ENCODE measurements around the gene ATP13A3.
"Not testable (repeated sequence)": the region's sequence is repeated elsewhere in the genome, so short reads cannot be mapped to it uniquely, and the experiment has no call there.

The ATP13A3 gene

DNA sequence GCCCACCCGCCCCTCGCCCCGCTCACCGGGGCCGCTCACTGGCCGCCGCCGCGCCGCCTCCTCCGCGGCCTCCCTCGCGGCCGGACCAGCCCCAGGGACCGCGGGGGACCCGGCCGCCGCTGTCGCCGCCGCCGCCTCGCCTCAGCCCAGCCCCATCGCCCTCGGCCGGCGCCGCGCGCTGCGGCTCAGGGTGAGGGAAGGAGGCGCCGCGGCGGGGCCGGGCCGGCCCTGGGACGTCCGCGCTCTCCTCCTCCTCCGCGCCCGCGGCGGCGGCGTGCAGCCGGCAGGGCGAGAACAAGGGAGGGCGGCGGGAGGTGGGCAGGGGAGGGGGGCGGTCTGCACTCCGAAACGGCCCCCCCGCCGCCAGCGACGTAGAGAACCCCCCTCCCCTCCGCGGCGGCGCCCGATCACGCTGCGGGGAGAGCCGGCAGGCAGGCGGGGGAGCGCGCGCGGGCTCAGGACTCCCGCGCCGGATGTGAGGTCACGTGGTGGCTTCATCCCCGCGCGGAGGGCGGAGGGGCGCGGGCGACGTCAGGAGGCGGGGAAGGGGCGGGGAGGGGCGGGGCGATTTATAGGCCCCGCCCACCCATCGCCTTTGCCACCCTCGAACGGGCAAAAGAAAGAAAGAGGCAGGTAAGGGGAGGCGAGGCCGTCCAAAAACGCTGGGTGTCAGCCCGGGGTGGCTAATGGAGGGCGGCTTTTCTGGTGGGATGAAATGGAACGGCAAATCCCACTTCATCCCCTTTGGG, at the start of gene ATP13A3:
Gene ATP13A3, minus strand, starts transcription at position 463 of the 749 bp plus-strand sequence. CDS start 24,812 bp downstream, outside the sequence.
- DNase-seq (ENCODE audit: low spot score), result peak; percentile 89

DNA sequence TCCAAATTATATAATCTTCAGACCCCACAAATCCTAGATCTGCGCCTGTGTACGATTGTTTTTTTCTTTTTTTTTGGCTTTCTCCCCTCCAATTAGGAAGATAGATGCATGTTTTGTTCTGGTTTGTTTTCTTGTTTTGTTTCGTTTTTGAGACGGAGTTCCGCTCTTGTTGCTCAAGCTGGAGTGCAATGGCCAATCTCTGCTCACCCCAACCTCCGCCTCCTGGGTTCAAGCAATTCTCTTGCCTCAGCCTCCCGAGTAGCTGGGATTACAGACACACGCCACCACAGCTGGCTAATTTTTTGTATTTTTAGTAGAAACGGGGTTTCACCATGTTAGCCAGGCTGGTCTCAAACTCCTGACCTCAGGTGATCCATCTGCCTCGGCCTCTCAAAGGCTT, 48.4 kb upstream of the ATP13A3 start:
- DNase-seq (ENCODE audit: low spot score), result not testable (repeated sequence)

- DNase-seq (ENCODE audit: low spot score), result no peak
These were observed 47.4 kb upstream of the ATP13A3 start for GRCh38 chr3:194534243-194534642.

- DNase-seq (ENCODE audit: low spot score), result no peak
These were observed 45.8 kb upstream of the ATP13A3 start for GRCh38 chr3:194532591-194532990.

DNA sequence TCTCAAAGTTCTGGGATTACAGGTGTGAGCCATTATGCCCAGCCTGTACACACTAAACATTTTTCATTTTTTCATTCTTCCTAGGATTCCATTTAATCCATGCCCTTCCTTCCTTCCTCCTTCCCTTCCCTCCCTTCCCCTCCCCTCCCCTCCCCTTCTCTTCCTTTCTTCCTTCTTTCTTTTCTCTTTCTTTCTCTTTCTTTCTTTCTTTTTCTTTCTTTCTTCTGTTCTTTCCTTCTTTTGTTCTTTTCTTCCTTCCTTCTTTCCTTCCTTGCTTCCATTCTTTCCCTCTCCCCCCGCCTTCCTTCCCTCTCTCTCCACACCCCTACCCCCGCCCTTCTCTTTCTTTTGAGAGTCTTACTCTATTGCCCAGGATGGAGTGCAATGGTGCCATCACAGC, 40.9 kb upstream of the ATP13A3 start:
- DNase-seq (ENCODE audit: low spot score), result no peak

DNA sequence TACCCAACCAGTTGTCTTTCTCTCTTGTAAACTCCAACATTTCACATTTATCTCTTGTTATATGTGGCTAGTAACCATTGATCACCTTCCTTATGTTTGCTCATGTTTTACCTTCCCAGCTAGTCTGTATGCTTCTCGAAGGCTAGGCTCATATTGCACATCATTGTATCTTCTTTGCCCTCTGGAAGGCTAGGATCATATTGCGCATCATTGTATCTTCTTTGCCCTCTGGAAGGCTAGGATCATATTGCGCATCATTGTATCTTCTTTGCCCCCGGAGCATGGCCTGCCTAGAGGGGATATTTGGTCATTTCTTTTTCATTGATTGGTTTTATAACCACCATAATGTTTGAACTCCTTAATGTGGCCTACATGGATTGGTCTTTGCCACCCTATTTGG, 39.4 kb upstream of the ATP13A3 start:
- no peak for DNase-seq (ENCODE audit: low spot score)

DNA sequence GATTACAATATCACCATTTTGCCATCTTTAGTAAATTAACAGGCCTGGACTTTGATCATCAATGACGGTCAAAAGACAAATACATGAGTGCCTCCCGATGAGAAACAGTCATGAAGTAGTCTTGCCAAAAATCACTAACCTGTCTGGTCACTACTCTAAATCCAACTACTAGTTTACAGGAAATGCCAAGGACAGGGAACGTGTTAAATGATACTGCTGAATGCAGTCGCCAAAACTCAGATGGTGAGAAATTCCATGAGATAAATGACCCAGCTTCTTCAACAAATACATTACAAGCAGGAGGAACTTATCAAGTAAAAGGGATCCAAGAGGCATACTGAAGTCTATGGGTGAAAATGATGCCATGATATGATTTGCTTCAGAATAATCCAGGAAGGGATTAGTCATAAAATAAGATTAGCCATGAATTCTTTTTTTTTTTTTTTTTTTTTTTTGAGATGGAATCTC, 35.8 kb upstream of the ATP13A3 start:
- no peak for DNase-seq (ENCODE audit: low spot score)

GRCh38 chr3:194521510-194522260, 34.9 kb upstream of the ATP13A3 start:
- DNase-seq (ENCODE audit: low spot score), result no peak

DNA sequence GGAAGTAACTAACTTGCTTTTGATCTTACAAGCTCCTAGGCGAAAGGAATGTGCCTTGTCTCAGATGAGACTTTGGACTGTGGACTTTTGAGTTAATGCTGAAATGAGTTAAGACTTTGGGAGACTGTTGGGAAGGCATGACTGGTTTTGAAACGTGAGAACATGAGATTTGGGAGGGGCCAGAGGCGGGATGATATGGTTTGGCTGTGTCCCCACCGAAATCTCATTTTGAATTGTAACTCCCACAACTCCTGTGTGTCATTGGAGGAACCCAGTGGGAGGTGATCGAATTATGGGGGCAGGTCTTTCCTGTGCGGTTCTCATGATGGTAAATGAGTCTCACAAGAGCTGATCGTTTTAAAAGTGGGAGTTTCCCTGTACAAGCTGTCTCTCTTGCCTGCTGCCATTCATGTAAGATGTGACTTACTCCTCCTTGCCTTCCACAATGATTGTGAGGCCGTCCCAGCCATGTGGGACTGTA, 33.9 kb upstream of the ATP13A3 start:
- not testable (repeated sequence) for DNase-seq (ENCODE audit: low spot score)

DNA sequence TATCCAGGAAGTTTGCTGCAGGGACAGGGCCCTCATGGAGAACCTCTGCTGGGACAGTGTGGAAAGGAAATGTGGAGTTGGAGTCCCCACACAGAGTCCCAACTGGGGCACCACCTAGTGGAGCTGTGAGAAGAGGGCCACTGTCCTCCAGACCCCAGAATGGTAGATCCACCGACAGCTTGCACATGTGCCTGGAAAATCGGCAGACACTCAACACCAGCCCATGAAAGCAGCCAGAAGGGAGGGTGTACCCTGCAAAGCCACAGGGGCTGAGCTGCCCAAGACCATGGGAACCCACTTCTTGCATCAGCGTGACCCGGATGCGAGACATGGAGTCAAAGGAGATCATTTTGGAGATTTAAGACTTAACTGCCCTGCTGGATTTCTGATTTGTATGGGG, 33.4 kb upstream of the ATP13A3 start:
- DNase-seq (ENCODE audit: low spot score), result peak; percentile 27

- DNase-seq (ENCODE audit: low spot score), result no peak
These were observed 31.9 kb upstream of the ATP13A3 start for GRCh38 chr3:194518652-194519051.

GRCh38 chr3:194517333-194517732, 30.5 kb upstream of the ATP13A3 start:
- no peak for DNase-seq (ENCODE audit: low spot score)

DNA sequence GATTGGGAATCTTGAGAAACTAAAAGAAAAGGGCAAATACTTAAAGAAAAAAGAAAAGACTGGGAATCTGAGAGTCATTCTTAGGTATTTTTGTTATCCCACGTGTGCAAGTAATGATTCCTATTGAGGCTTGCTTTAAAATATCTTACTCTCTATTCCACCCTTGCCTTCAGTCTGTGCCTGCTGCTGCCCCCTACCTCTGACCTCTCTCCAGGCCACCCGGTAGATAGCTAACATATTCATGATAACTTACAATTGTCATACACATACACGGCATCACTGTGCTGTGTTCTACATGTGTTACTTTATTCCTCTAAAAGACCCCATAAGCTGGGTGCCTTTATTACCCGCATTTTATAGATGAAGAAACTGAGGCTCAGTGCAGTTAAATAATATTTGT, 27.8 kb upstream of the ATP13A3 start:
- DNase-seq (ENCODE audit: low spot score), result no peak

DNA sequence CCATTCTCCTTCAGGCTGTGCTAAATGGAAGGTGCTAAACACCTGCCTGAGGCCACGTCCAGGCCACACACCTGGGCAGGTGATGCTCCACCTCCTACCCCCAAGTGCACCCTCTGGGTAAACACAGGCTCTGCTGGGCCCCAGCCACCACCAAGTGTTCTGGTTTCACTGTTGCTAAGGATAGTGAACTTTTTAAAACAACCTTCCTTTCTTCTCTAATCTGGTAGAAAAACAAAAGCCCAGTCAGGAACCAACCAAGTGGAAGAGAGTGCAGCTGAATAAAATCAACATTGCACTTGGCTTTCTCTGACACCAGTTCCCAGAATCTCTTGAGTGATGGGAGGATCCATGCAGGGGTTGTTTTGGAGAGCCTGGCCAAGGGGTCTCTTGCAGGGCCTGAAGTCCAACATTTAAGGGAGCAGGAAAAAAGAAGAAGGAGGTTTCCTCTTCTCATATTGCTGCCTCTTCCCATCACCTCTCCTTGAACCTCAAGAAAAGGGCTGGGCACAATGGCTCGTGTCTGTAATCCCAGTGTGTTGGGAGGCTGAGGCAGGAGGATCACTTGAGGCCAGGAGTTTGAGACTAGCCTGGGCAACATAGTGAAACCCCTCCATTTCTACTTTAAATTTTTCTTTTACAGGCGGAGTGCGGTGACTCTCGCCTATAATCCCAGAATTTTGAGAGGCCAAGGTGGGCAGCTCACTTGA, 26.2 kb upstream of the ATP13A3 start:
- DNase-seq (ENCODE audit: low spot score), result no peak

DNA sequence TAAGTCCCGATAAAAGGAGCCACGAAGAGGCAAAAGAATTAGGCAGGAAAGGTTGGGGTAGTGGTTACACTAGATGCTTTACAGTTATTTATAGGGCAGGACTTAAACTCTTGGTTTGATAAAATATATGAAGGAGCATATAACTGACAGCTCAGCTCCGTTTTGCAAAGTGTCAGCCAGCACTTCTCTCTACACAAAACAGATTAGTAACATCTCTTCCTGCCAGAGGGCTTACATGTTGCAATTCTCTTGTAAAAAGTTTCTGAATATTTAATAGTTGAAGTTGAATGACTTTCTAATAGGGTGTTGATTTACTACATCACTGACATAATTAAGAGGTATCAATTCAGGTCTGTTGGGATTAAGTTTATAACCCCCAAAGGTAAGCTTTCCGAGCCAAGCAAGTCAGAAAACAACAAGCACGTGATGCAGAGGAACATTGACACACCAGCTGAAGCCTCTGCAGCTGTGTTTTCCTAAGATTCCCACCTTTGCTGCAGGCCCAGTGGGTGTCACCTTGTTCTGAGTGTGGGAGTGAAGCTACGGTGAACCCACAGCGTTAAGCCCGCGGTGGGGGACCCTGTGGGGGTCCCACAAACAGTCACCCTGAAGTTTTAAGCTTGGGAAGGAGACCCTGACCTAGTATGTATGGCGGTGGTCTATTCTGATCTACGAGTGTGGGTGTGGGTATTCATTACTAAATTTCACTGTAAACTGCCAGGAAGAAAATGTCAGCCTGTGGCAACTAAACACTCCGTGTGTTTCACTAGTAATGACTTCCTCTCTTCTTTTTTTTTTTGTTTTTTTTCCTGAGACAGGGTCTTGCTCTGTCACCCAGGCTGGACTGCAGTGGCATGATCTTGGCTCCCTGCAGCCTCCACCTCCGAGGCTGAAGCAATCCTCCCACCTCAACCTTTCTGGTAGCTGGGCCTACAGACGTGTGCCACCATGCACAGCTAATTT, 22.0 kb upstream of the ATP13A3 start:
- DNase-seq (ENCODE audit: low spot score), result no peak

GRCh38 chr3:194507571-194507970, 20.8 kb upstream of the ATP13A3 start:
- DNase-seq (ENCODE audit: low spot score), result no peak

GRCh38 chr3:194505791-194506415, 19.1 kb upstream of the ATP13A3 start:
- DNase-seq (ENCODE audit: low spot score), result no peak

- no peak for DNase-seq (ENCODE audit: low spot score)
These were observed 18.1 kb upstream of the ATP13A3 start for GRCh38 chr3:194504861-194505260.

DNA sequence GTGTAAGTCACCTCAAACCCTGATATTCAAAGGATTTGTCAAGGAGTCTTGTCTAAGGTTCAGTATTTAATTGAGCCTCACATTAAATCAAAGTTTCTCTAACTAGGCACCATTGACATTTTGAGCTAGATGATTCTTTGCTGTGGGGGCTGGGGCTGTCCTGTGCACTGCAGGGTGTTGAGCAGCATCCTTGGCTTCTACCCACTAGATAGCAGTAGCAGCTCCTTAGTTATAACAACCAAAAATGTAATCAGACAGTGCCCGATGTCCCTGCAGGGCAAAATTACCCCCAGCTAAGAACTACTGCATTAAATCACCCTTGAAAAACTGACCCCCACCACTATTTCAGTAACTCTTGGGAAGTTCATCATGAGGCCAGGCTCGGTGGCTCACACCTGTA, 17.3 kb upstream of the ATP13A3 start:
- no peak for DNase-seq (ENCODE audit: low spot score)

- DNase-seq (ENCODE audit: low spot score), result no peak
These were observed 16.3 kb upstream of the ATP13A3 start for GRCh38 chr3:194503081-194503531.

- DNase-seq (ENCODE audit: low spot score), result no peak
These were observed 13.4 kb upstream of the ATP13A3 start for GRCh38 chr3:194500198-194500597.

Data from cerebellar cortex (tissue), 1 donor.